ENCODE measurements around the gene TNRC6A.
"Not testable (repeated sequence)": the region's sequence is repeated elsewhere in the genome, so short reads cannot be mapped to it uniquely, and the experiment has no call there.

TNRC6A gene

GRCh38 chr16:24729243-24729950 lies at the start of gene TNRC6A:
Gene TNRC6A (plus strand): TSS chr16:24729651. CDS start chr16:24729842, 191 bp downstream.
- peak; percentile 67 for DNase-seq

DNA sequence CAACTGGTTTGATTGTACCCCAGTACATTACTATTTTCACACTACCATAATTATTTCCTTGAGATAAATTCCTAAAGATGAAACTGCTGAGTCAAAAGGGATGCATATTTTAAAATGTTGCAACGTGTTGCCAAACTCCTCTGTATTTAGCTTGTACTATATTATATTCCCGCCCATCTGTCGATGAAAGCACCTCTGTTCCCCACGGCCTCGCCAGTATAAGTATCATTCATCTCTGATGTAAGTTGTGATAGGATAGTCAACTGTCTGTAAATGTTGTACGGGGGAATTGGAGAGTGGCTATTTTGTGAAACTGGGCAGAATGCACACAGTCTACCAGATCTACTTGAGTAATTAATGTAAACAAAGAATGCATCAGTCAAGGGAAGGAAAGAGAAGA lies 47.7 kb upstream of the TNRC6A start:
- no peak for DNase-seq

- no peak for DNase-seq
Observed at GRCh38 chr16:24683250-24683649, 46.2 kb upstream of the TNRC6A start.

DNA sequence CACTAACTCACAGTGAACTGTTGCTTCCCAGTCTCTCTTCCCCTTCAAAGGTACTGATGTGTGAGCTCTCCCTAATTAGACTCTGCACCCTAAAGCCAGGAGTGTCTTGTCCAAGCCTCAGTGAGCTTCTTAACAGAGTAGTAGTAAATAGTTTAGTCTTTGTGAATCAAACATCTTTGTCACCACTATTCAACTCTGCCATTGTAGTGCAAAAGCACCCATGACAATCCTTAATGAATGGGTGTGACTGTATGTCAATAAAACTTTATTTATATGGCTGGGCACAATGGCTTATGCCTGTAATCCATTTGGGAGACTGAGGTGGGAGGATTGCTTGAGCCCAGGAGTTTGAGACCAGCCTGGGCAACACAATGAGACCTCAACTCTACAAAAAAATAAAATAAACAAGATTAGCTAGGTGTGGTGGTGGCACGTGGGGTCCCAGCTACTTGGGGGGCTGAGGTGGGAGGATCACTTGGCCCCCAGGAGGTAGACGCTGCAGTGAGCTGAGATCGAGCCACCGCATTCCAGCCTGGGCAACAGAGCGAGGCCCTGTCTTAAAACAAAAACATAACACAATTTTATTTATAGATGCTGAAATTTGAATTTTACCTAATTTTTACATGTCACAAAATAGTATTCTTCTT lies 45.5 kb upstream of the TNRC6A start:
- no peak for DNase-seq

DNA sequence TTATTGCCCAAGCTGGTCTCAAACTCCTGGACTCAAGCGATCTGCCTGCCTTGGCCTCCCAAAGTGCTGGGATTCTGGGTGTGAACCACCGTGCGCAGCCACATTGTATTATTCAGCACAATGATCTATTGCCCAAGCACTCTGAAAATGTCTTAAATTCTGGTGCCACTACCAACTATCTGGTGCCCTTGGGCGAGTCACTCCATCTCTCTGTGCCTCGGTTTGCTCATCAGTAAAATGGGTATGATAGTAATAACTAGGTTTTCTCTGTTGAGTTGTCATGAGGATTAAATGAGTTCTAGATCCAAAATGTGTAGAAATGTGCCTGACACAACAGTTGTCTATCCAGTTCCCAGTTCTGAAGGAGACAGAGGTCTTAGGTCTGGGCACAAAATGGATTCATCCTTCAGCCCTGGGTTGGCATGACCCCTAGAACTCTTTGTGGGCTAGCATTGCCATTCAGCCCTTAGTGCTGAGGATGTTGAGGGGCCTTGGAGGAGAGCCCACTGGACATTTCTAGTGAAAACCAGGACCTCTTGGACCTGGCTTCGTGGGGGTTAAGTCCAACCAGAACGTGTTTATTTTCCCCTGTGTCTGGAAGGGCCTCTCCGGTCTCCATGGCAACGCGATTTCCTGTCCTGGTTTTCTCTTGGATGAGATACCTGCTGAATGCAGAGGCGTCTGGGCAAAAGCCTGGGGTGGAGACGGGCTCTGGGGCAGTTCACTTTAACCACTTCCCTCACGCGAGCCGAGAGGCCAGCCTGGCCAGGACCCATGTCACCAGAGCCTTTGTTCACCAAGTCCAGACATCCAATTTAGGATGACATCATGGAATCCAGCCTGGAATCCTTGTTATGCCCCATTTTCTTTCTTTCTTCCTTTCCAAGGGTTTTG lies 43.7 kb upstream of the TNRC6A start:
- no peak for DNase-seq

DNA sequence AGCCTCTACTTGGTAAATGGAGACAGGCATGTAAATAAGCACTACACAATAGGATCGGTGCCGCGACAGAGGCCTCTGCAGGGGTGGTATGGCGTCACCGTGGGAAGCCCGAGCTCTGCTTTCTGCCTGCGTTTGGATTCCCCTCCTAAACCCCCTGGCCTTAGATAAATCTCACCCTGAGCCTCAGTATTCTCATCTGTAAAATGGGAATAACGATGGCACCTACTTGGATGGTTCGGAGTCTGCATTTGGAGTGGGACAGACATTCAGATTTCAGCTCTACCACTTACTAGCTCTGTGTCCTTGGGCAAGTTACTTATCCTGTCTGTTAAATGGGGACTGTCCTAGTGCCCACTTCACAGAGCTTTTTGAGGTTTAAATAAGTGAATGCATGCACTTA lies 42.8 kb upstream of the TNRC6A start:
- no peak for DNase-seq

- no peak for DNase-seq
Observed at GRCh38 chr16:24688359-24688758, 41.1 kb upstream of the TNRC6A start.

- no peak for DNase-seq
Observed at GRCh38 chr16:24689128-24689527, 40.3 kb upstream of the TNRC6A start.

GRCh38 chr16:24692854-24693253 lies 36.6 kb upstream of the TNRC6A start:
- no peak for DNase-seq

GRCh38 chr16:24694931-24695330 lies 34.5 kb upstream of the TNRC6A start:
- no peak for DNase-seq

DNA sequence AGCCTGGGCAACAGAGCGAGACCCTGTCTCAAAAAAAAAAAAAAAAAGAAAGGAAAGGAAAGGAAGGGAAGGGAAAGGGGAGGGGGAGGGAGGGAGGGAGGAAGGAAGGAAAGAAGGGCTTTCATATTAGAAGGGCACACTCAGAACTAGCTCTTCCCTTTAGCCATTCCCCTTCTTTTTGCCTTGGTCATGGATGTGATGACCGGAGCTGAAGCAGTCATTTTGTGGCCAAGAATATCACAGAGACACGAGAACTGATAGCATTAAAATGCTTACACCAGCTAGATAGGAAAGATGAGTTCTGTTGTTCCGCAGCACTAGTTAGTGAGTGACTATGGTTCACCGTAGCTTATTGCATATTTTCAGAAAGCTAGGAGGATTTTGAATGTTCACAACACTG lies 32.8 kb upstream of the TNRC6A start:
- no peak for DNase-seq

DNA sequence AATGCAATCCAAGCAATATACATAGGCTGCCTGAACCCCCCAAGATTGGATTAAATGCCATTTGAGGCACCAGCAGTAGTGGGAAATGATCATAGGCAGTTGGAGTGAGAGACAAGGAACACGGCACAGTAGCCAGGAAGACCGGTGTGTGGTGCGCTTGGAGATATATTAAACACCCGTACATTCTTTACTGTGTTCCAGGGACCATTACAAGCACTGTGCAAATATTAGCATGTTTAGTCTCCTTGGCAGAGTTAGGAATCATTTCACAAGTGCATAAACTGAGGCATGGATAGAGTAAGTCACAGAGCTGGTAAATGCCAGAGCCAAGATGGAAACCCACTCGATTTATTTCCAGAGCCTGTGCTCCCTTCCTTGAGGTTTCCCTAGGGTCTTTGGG lies 31.1 kb upstream of the TNRC6A start:
- no peak for DNase-seq

- DNase-seq = no peak
Observed at GRCh38 chr16:24699151-24699723, 30.2 kb upstream of the TNRC6A start.

DNA sequence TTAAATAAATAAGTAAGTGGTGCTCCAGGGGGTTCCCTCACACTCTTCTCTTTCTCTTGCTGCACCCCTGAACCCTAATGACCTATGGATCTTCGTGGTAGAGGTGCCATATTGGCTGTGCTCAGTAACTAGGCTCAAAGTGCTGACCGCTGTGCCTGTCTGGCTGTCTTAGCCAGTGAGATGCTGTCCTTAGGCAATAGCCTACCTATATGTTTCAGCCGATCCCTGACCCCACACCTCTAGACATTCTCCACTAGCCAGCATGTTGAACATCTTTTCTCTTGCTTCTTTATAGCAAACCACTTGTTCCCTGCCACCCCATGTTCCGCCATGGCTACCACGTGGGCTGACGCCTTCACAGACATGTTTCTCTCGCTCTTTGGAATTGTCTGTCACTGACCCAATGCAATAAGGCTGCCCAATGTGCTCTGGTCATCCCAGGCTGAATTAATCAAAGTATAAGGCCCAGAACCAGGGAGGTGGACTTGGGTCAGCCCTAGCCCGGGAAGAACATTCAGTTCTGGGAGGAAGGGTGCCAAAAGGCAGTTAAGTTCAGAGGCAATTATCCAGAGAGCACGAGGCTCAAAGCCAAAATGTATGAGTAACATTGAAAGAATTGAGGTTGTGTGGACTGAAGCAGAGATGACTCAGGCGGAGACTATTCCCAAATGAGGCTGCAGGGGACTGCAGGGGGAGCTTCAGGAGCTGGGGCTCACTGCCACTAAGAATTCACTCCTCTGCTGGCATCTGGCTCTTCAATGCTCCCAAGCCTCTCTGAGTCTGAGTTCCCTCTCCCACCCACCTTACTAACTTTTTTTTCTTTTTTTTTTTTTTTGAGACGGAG lies 28.7 kb upstream of the TNRC6A start:
- DNase-seq = no peak

DNA sequence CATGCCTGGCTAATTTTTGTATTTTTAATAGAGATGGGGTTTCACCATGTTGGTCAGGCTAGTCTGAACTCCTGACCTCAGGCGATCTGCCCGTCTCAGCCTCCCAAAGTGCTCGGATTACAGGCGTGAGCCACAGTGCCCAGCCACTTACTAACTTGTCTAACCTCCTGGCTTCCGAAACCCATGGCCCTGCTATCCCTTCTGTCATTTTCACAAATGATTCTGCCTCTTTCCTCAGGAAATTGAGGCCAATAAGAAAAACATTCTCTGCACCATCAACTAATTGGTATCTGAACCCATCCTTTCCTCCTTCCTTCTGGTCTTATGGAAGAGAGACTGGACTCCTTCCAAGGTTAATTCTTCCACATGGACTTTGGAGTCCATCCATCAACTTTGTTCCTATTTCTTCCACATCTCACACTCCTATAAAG lies 27.9 kb upstream of the TNRC6A start:
- DNase-seq = no peak

- DNase-seq = not testable (repeated sequence)
Observed at GRCh38 chr16:24707760-24708159, 21.7 kb upstream of the TNRC6A start.

- no peak for DNase-seq
Observed at GRCh38 chr16:24713379-24713778, 16.1 kb upstream of the TNRC6A start.

DNA sequence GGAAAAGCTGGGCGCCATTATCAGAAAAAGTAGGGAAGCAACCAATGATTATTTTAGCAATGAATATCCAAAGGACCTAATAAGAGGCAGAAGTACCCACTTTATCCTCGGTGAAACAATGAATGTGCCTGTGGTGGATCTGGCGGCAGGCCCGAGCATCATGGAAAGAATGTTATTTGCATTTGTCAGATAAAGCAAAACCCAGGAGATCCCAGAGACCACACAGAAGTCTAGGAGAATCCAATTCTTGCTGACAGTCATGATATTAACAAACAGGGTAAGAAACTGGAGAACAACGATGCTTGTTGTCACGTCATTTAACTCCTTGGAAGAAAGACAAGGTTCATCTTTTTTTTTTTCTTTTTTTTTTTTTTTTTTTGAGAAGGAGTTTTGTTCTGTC lies 12.0 kb upstream of the TNRC6A start:
- no peak for DNase-seq

DNA sequence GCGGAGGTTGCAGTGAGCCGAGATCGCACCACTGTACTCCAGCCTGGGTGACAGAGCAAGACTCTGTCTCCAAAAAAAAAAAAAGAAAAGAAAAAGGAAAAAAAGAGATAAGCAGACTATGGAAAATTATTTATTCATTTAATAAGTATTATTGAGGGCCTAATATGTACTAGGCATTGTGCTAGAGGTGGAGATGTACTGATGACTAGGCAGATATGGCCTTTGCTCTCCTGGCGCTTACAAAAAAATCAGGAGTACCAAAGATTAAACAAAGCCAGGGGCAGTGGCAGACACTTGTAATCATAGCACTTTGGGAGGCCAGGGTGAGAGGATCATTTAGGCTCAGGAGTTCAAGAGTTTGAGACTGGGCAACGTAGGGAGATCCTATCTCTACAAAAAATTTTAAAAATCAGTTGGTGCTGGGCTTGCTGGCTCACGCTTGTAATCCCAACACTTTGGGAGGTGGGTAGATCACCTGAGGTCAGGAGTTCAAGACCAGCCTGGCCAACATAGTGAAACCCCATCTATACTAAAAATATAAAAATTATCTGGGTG lies 10.4 kb upstream of the TNRC6A start:
- DNase-seq = no peak

DNA sequence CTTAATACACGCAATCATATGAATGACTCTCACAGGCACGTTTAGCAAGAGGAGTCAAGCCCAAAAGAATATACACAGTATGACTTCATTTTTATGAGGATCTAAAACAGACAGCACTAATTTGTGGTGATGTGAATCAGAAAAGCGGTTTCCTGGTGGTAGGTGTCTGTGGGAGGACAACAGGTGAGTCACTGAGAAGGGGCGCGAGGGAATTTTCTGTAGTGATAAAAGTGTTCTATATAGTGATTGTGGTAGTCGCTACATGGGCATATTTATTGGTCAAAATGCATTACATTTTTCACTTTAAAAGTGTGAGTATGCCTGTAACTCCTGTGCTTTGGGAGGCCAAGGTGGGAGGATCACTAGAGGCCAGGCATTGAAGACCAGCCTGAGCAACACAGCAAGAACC lies 7.6 kb upstream of the TNRC6A start:
- no peak for DNase-seq

DNA sequence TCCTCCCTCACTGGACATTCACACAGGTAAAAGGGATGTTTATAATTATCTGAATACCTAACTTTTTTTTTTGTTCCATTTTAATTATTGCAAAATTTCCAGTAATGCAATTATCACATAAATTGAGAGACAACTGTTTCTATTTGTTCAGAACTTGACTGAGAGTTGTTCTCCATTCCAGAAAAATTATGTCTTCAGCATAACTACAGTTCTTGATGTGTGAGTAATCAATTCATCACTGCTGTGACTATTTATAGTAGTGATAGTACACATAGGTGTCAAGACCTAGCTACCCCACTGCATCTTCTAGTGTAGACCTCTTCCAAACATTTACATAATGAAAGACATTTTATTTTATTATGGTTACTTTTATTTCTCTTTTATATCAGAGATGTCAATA lies 5.8 kb upstream of the TNRC6A start:
- DNase-seq = no peak

GRCh38 chr16:24728011-24728410 lies 1.4 kb upstream of the TNRC6A start:
- DNase-seq = no peak
